D721Med (cell line): ENCODE data around the gene TH.

Experiments
- DNase-seq: peaks from one replicate; pipeline ENCODE4 v3.0.0; 2011; ENCODE audit warnings: low spot score; ENCODE audit not compliant: insufficient read length
- FAIRE-seq: peaks from 2 replicates; lab custom pipeline; 2011; peaks lifted over from hg19 to GRCh38; lab: Jason Lieb, UNC
- TF ChIP-seq, protein P1 (sequence below): IDR thresholded peaks from 2 replicates; pipeline ENCODE4 v1.5.1; 2012; ENCODE audit warnings: mild to moderate bottlenecking, control low read depth; ENCODE audit not compliant: insufficient read depth; ENCODE audit errors: missing control alignments

TH gene

DNA sequence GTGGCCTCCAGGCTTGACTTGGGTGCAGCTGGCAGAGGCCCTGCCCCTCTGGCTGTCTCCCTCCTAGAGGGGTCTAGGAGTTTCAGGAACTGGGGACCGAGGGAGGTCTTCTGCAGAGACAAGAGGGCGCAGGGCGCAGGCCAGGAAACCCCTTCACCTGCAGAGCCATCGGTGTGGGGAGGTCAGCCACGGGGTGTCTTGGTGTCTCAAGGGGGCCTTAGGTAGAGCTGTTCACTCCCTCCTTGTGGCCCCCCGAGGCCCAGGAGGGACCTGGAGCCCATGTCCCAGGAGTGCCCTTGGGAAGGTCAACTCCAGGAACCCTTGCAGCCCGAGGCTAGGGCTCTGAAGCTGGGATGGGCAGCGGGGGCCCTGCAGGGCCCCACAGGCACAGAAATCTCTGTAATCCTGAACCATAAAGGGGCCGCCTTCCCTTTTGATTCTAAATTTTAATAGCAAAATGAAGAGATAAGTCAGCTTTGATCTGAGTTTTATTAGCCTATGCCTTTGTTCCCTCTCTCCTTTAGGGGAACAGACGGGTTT is 31.4 kb upstream of the TH start:
- TF ChIP-seq, protein P1, sequence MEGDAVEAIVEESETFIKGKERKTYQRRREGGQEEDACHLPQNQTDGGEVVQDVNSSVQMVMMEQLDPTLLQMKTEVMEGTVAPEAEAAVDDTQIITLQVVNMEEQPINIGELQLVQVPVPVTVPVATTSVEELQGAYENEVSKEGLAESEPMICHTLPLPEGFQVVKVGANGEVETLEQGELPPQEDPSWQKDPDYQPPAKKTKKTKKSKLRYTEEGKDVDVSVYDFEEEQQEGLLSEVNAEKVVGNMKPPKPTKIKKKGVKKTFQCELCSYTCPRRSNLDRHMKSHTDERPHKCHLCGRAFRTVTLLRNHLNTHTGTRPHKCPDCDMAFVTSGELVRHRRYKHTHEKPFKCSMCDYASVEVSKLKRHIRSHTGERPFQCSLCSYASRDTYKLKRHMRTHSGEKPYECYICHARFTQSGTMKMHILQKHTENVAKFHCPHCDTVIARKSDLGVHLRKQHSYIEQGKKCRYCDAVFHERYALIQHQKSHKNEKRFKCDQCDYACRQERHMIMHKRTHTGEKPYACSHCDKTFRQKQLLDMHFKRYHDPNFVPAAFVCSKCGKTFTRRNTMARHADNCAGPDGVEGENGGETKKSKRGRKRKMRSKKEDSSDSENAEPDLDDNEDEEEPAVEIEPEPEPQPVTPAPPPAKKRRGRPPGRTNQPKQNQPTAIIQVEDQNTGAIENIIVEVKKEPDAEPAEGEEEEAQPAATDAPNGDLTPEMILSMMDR: no peak
- DNase-seq (no peak), FAIRE-seq (no peak)

DNA sequence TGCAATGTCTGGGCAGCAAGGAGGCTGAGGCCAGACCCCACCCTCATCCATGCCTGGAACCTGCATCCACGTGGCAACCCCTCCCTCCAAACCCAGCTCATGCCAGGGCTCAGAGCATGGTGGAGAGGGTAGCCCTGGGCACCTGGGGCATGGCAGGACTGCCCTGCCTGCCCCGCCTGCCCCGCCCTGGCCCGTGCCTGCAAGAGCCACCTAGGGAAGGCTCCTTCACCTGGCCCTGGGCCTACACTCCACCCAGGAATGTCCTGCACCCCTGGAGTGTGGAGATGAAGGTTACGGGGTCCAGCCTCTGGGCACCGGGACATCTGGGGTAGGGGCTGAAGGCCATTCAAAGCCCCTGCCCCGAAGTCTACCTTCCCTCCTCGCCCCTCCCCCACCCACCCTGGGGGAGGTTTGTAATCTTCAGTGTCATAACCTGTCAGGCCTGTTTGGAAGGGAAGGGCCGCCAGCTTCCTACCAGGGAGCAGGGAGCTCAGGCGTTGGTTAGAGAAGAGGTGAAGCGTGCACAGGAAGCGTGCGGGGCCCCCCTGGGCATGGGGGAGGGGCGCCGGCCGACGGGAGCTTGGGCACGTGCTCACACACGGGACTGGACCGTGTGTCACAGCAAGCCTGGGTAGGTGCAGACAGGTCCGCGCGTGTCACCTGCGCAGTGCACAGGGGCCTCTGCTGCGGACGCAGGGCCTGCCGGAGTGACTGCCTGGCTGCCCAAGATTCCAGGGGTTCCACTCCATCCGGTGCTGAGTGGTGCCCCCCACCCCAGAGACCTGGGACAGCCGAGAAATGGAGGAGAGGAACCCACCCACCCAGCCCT is 30.7 kb upstream of the TH start:
- DNase-seq (no peak), FAIRE-seq (no peak)
- TF ChIP-seq, protein P1: no peak

DNA sequence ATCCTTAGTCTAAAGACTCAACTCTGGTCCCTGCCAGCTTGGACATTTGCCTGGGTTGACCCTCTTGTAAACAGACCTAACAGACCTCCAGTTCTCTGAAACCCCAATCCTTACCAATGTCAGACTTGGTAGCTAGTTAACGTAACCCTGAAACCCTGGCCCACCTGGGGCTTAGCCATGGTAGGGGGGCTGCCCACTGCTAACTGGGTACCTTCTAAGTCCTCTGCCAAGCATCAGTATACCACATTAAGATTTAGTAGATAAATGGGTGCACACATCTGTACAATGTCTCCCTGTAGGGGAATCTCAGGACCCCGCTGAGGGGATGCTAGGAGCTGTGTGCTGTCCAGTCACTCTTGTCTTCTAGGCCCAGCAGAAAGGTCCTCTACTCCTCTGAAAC is 29.9 kb upstream of the TH start:
- TF ChIP-seq, protein P1: no peak
- DNase-seq: no peak
- FAIRE-seq: no peak

DNA sequence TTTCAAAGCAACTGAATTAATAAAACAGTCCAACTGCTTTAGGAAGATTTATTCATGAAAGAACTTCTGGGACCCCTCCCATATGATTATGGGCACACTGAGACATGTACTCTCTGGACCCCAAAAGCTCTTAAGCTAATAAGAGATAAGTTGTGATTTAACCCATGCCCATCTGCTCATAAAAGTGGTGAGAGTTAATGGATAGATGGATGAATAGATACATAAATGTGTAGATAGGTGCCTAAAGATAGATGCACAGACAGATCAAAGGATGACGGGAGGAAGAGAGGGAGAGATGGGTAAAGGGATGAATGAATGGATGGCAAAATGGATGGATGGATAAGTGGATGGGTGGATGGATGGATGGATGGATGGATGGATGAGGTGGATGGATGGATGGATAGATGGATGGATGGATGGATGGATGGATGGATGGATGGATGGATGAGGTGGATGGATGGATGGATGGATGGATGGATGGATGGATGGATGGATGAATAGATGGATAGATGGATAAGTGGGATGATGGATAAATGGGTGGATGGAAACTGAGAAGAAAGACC is 29.4 kb upstream of the TH start:
- no peak for FAIRE-seq
- no peak for DNase-seq
- TF ChIP-seq, protein P1: no peak

DNA sequence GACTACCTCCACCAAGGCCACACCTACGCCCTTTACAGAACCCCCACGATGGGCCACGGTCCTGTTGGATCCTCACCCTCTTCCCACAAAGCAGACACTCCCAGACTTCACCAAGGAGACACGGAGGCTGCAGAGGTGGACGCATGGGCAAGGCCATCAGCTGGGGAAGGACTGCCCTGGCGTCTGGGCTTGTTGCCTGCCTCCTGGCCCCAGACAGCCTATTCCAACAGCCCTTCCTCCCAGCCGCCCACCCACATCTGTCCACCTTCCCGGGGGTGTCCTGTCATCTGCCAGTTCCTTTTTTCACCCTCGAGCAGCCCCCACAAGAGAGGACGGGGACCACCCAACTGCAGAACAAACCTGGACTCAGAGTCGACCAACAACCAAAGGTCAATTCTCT is 28.9 kb upstream of the TH start:
- TF ChIP-seq, protein P1: no peak
- DNase-seq (no peak), FAIRE-seq (no peak)

DNA sequence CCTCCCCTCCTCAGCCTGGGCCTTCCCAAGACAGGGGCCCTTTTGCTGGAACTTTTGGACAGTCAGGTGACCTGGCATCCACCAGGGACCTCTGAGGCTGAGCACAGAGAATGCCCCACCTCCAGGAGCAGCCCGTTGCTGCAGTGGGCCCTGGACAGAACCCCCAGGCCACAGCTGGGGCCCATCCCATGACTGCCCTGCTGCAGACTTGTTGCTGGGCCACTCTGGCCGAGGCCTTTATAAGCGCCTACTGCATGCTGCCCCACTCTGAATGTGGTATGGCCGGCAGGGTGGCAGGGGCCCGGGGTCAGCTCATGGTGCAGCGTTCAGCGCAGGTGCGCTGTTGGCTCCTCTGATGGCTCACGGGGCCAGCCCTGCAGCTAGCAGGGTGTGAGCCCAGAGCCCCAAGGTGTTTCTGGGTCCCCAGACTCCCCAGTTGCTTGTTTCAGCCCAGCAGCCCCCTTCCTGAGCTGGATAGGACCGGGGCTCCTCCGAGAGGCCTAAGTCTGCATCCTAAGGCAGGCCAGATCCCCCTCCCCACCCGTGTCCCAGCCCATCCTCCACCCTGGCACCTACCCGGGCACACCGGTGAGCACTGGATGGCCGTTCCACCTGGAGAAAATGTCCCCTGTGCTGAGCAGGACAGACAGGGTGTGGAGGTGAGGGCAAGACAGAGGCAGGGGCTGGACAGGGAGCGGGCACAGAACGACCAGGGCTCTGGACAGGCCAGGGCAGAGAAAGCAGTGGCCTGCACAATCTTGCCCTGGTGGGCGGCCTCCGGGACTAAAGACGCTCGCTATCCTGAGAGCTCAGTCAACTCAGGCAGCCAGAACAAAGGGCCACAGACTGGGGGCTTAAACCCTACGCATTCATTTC is 28.1 kb upstream of the TH start:
- TF ChIP-seq, protein P1: no peak
- FAIRE-seq (no peak), DNase-seq (no peak)
